ENCODE data around the gene HHAT. TPM values are rescaled to one million over a fixed set of nuclear protein-coding genes. Genes with fewer than 3 reads are reported as not detected.

The HHAT gene
- total RNA-seq, 1 experiment from 2014 or later, result 4.6 TPM

DNA sequence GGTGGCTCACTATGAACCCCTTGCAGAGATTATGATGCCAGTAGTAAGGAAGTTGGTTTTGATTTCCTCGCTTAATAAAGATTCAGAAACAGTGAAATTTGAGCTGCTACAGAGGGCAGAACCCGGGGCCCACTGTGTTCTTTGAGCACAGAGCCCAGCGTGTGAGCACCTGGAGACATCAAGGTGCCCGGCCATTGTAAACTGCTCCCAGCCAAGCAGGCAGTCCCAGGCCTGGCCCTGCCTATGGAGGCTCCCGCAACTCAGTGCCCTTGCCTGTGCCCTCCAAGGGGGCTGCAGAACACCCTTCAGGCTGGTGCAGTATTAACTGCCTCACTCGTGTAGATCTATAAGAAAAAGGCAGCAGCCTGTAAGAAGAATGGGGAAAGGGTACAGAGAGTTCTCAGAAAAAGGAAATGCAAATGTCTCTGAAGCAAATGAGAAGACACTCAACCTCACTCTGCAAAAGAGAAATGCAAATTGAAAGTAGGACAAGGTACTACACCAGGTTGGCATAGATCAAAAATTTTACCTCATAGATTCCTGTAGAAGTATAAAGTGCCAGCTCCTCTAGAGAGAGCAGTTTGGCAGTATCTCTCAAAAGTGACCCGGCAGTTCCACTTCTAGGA is 323.7 kb downstream of the HHAT start:
- Mint-ChIP-seq H3K27me3 (ENCODE audit: insufficient read depth, unreplicated experiment) (no peaks in the 10 kb centered on the region), H3K4me3 (ENCODE audit: unreplicated experiment) (no peak overlapping the region), H3K4me1 (ENCODE audit: insufficient read depth, unreplicated experiment) (peaks cover 5% of the 10 kb centered on the region), H3K9me3 (ENCODE audit: unreplicated experiment) (peaks cover 8% of the 10 kb centered on the region), H3K27ac (ENCODE audit: low read depth, unreplicated experiment) (no peak overlapping the region), H3K36me3 (ENCODE audit: insufficient read depth, unreplicated experiment) (no peaks in the 10 kb centered on the region)
- ChIA-PET CTCF (interaction anchor here (0.6 to 1.0 kb wide), 2 partner anchors 578 to 632 kb away, joined by 3 to 4 read pairs; no protein-coding TSS in a partner anchor), POLR2A (no interaction called here)
- intact Hi-C loops (cut with micrococcal nuclease), result no loop called here
- no peak for DNase-seq (ENCODE audit: unreplicated experiment)
- TF ChIP-seq, protein P1, sequence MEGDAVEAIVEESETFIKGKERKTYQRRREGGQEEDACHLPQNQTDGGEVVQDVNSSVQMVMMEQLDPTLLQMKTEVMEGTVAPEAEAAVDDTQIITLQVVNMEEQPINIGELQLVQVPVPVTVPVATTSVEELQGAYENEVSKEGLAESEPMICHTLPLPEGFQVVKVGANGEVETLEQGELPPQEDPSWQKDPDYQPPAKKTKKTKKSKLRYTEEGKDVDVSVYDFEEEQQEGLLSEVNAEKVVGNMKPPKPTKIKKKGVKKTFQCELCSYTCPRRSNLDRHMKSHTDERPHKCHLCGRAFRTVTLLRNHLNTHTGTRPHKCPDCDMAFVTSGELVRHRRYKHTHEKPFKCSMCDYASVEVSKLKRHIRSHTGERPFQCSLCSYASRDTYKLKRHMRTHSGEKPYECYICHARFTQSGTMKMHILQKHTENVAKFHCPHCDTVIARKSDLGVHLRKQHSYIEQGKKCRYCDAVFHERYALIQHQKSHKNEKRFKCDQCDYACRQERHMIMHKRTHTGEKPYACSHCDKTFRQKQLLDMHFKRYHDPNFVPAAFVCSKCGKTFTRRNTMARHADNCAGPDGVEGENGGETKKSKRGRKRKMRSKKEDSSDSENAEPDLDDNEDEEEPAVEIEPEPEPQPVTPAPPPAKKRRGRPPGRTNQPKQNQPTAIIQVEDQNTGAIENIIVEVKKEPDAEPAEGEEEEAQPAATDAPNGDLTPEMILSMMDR (IDR thresholded peaks at IDR 0.05; ENCODE audit: unreplicated experiment), result no peak
- no TSS peak for BruUV-seq (replicated peaks)

DNA sequence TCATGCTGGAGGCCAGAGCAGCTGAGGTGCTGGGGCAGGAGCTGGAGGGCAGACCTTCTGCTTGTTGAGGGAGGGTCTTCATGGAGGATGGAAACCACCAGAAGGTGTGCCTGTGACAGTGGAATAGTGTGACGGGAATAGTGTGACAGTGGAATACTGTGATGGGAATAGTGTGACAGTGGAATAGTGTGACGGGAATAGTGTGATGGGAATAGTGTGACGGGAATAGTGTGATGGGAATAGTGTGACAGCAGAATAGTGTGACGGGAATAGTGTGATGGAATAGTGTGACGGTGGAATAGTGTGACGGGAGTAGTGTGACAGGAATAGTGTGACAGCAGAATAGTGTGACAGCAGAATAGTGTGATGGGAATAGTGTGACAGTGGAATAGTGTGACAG is 325.1 kb downstream of the HHAT start:
- TF ChIP-seq, protein P1 (IDR thresholded peaks at IDR 0.05; ENCODE audit: unreplicated experiment), result no peak
- ChIA-PET CTCF (interaction anchor here (0.6 kb wide), 1 partner anchor 127 kb away, joined by 4 read pairs; no protein-coding TSS in a partner anchor), POLR2A (interaction anchor here (0.6 kb wide), 1 partner anchor 208 kb away, joined by 4 read pairs; no protein-coding TSS in a partner anchor)
- Mint-ChIP-seq H3K4me3 (ENCODE audit: unreplicated experiment) (no peak overlapping the region), H3K27me3 (ENCODE audit: insufficient read depth, unreplicated experiment) (peaks cover 8% of the 10 kb centered on the region), H3K9me3 (ENCODE audit: unreplicated experiment) (peaks cover 8% of the 10 kb centered on the region), H3K4me1 (ENCODE audit: insufficient read depth, unreplicated experiment) (no peaks in the 10 kb centered on the region), H3K27ac (ENCODE audit: low read depth, unreplicated experiment) (no peak overlapping the region), H3K36me3 (ENCODE audit: insufficient read depth, unreplicated experiment) (no peaks in the 10 kb centered on the region)
- intact Hi-C loops (cut with micrococcal nuclease), result no loop called here
- no TSS peak for BruUV-seq (replicated peaks)
- DNase-seq (ENCODE audit: unreplicated experiment), result peak; percentile 26

DNA sequence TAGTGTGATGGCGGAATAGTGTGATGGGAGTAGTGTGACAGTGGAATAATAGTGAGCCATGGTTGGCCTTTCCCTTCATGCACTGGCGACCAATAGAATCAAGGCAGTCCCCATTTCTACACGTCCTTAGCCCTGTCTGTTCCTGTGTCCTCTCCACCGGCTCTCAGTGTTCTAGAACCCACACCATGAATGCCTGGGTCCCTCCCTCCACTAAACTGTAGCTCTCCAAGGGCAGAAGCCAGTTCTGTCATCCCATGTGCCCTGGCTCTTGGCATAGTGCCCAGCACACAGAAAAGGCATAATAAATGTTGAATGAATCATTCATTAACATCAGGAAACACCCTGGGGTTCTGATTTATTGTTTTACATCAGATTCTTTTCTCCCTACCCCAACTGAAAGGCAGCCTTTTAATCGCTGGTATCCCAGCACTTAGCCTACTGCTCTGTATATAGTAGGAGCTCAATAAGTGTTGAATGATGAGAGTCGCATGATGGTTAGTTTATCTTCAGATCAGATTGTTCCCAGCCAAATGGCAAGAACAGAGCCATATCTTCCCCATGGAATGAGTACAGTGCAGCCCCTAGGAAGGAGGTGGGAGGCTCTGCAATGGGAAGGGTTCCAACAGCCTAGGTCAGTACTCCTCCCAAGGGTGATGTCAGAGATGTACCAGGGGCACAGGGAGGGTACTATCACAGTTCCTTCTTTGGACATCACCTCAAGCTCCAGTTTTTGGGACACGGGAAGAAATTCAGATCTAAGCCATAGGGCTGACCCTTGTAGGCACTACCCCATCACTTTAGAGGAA is 325.7 kb downstream of the HHAT start:
- BruUV-seq (replicated peaks), result no TSS peak
- Mint-ChIP-seq H3K36me3 (ENCODE audit: insufficient read depth, unreplicated experiment) (no peaks in the 10 kb centered on the region), H3K4me1 (ENCODE audit: insufficient read depth, unreplicated experiment) (no peaks in the 10 kb centered on the region), H3K27ac (ENCODE audit: low read depth, unreplicated experiment) (no peak overlapping the region), H3K9me3 (ENCODE audit: unreplicated experiment) (peaks cover 8% of the 10 kb centered on the region), H3K4me3 (ENCODE audit: unreplicated experiment) (no peak overlapping the region), H3K27me3 (ENCODE audit: insufficient read depth, unreplicated experiment) (peaks cover 14% of the 10 kb centered on the region)
- ChIA-PET POLR2A (no interaction called here), CTCF (interaction anchor here (0.6 to 0.9 kb wide), 2 partner anchors 12 to 127 kb away, joined by 3 to 4 read pairs; no protein-coding TSS in a partner anchor)
- TF ChIP-seq, protein P1 (IDR thresholded peaks at IDR 0.05; ENCODE audit: unreplicated experiment), result no peak
- intact Hi-C loops (cut with micrococcal nuclease), result no loop called here
- peak; percentile 53 for DNase-seq (ENCODE audit: unreplicated experiment)

DNA sequence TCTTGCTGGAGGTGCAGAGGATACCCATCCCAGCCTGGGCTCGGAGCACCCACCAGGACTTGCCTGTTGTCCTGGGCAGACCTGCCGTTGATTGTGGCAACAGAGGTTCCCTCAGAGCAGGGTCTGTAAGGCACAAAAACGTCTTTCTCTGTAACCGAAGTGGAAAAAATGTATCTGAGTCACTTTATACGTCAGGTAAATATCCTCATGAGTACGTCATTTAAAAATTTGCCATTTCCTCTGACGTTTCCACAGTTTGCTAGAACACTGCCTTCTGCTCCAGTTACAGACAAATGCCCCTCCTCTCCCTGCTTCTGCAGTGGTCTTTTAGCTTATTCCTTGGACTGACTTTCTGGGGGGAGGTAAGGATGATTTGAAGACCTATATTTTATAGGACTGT is 326.8 kb downstream of the HHAT start:
- CTCF ChIA-PET, result no interaction called here
- no TSS peak for BruUV-seq (replicated peaks)
- peaks cover 25% of the 10 kb centered on the region for H3K27me3 Mint-ChIP-seq (ENCODE audit: insufficient read depth, unreplicated experiment)
- intact Hi-C loops (cut with micrococcal nuclease), result no loop called here
- DNase-seq (ENCODE audit: unreplicated experiment), result no peak
- no peak overlapping the region for H3K27ac Mint-ChIP-seq (ENCODE audit: low read depth, unreplicated experiment)
- no peaks in the 10 kb centered on the region for H3K36me3 Mint-ChIP-seq (ENCODE audit: insufficient read depth, unreplicated experiment)
- TF ChIP-seq, protein P1 (IDR thresholded peaks at IDR 0.05; ENCODE audit: unreplicated experiment), result no peak
- no peaks in the 10 kb centered on the region for H3K4me1 Mint-ChIP-seq (ENCODE audit: insufficient read depth, unreplicated experiment)
- H3K9me3 Mint-ChIP-seq (ENCODE audit: unreplicated experiment), result peaks cover 8% of the 10 kb centered on the region
- POLR2A ChIA-PET, result no interaction called here
- H3K4me3 Mint-ChIP-seq (ENCODE audit: unreplicated experiment), result no peak overlapping the region
